ENCODE measurements around the gene ERVFRD-1. TPM values are rescaled to one million over a fixed set of nuclear protein-coding genes. Genes with fewer than 3 reads are reported as not detected.

Gene ERVFRD-1
- total and polyA plus RNA-seq, 2 of the 13 experiments (the other 11 are each of a cell fraction or from before 2014, with no cell fraction given): not detected

DNA sequence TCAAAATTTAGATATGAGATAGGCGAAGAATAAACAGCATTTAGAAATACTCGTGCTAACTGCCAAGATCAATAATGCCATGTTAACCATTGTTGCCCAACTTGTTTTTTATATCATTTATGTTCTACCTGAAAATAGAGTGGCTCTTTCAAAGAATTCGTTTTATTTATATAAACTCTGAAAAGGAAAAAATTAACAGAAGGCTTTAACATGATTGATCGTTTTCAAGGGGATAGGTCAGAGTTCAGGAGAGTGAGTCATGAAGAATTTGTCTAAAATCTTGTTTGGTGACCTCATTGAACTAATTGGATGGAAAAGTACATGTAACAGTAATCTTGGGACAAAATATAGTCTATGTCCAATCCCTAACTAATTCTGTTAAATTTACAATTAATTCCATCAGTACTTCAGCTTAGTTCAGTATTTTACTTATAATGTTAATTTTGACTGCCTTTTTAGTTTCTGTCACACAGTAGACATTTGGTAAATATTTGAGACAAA, 56.3 kb downstream of the ERVFRD-1 start (continued):
- TF ChIP-seq ARID3A (IDR thresholded peaks at IDR 0.05; ENCODE audit: low read depth, low read length): no peak; the same call in 1 of the 2 replicates
- peak; percentile 94 for TF ChIP-seq MEIS1 (CRISPR knock-in tag; IDR thresholded peaks at IDR 0.05; ENCODE audit: borderline replicate concordance)
- no peak for TF ChIP-seq CCAR2 (optimal IDR thresholded peaks at IDR 0.05; ENCODE audit: low read depth, low read length)
- no peak for TF ChIP-seq PAX8 (CRISPR knock-in tag; IDR thresholded peaks at IDR 0.05; ENCODE audit: borderline replicate concordance)
- no peak; the same call in 1 of the 2 replicates for TF ChIP-seq KMT2B (CRISPR knock-in tag; IDR thresholded peaks at IDR 0.05)
- no peak for TF ChIP-seq ZNF792 (CRISPR knock-in tag; IDR thresholded peaks at IDR 0.05)
- TF ChIP-seq CTCF (CRISPR knock-in tag; IDR thresholded peaks at IDR 0.05): no peak
- TF ChIP-seq MTF2 (CRISPR knock-in tag; IDR thresholded peaks at IDR 0.05; ENCODE audit: borderline replicate concordance): no peak
- no peak for TF ChIP-seq GMEB1 (CRISPR knock-in tag; IDR thresholded peaks at IDR 0.05; ENCODE audit: borderline replicate concordance)
- no peak for TF ChIP-seq PREB (CRISPR knock-in tag; IDR thresholded peaks at IDR 0.05)
- TF ChIP-seq, protein P1, sequence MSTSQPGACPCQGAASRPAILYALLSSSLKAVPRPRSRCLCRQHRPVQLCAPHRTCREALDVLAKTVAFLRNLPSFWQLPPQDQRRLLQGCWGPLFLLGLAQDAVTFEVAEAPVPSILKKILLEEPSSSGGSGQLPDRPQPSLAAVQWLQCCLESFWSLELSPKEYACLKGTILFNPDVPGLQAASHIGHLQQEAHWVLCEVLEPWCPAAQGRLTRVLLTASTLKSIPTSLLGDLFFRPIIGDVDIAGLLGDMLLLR (CRISPR knock-in tag; IDR thresholded peaks at IDR 0.05): no peak
- no peak for TF ChIP-seq ZNF24 (IDR thresholded peaks at IDR 0.05)
- peak; percentile 20; the same call in 1 of the 2 replicates for TF ChIP-seq TCF7 (IDR thresholded peaks at IDR 0.05; ENCODE audit: low read depth)
- TF ChIP-seq EZH2 (conservative IDR thresholded peaks at IDR 0.05; ENCODE audit: low read depth, low read length): no peak
- no peak for TF ChIP-seq BCLAF1 (IDR thresholded peaks at IDR 0.05)
- TF ChIP-seq SIN3A (IDR thresholded peaks at IDR 0.05; ENCODE audit: borderline replicate concordance, low read depth, low read length): no peak
- peak; percentile 85 for TF ChIP-seq RXRB (CRISPR knock-in tag; IDR thresholded peaks at IDR 0.05; ENCODE audit: borderline replicate concordance)
- TF ChIP-seq ZNF879 (CRISPR knock-in tag; IDR thresholded peaks at IDR 0.05): no peak
- TF ChIP-seq ZNF431 (CRISPR knock-in tag; IDR thresholded peaks at IDR 0.05; ENCODE audit: borderline replicate concordance, low read depth): no peak

All from HepG2 (cell line).